Neural cell (in vitro differentiated cells): Measurements from ENCODE around the gene ARID3B.

ENCODE experiments used
- EP300 ChIP-seq: fragments of 450-650 bp; conservative IDR thresholded peaks from 2 replicates; pipeline ENCODE4 v1.6.1; 2014; ENCODE audit warnings: antibody characterized with exemption, mild to moderate bottlenecking, moderate library complexity; ENCODE audit not compliant: poor library complexity, severe bottlenecking
- EZH2 ChIP-seq: fragments of 200-600, 300-800 bp; shearing (Covaris generic), sonication (generic); IDR thresholded peaks from 2 replicates; pipeline ENCODE4 v1.6.1; 2014; ENCODE audit warnings: antibody characterized with exemption, low read length, borderline replicate concordance, mild to moderate bottlenecking; ENCODE audit not compliant: insufficient read depth, poor library complexity, severe bottlenecking
- POLR2AphosphoS5 ChIP-seq: IDR thresholded peaks from 2 replicates; pipeline ENCODE4 v1.6.1; 2012
- RAD21 ChIP-seq: fragments of 450-650 bp; conservative IDR thresholded peaks from 2 replicates; pipeline ENCODE4 v1.6.1; 2014; ENCODE audit warnings: antibody characterized with exemption, mild to moderate bottlenecking, moderate library complexity
- SMC3 ChIP-seq: fragments of 450-650 bp; conservative IDR thresholded peaks from 2 replicates; pipeline ENCODE4 v1.6.1; 2014; ENCODE audit warnings: antibody characterized with exemption, mild to moderate bottlenecking, moderate library complexity; ENCODE audit not compliant: poor library complexity
- TF ChIP-seq, protein P1 (sequence below): fragments of 450-650 bp; IDR thresholded peaks from 2 replicates; pipeline ENCODE4 v1.5.1; 2014; ENCODE audit warnings: antibody characterized with exemption, mild to moderate bottlenecking, moderate library complexity; ENCODE audit not compliant: poor library complexity, severe bottlenecking

DNA sequence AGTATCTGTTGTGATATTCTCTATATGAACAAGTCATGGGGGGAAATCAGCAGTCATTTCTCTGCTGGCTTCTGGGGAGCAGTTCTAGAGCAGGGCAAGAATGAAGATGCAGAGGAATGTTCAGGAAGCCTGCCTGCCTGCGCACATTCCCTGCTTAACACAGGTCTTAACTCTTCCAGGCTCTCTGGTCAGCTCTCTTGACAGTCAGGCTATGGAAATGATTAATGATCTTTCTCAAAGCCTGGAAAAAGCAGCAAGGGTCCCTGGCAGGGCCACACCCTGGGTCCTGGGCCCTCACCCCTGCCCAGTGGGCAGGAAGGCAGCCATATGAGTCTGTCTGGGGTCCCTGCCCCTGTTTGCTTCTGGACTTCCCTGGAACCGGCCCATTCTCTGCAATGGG, 43.2 kb downstream of the ARID3B start:
- TF ChIP-seq, protein P1, sequence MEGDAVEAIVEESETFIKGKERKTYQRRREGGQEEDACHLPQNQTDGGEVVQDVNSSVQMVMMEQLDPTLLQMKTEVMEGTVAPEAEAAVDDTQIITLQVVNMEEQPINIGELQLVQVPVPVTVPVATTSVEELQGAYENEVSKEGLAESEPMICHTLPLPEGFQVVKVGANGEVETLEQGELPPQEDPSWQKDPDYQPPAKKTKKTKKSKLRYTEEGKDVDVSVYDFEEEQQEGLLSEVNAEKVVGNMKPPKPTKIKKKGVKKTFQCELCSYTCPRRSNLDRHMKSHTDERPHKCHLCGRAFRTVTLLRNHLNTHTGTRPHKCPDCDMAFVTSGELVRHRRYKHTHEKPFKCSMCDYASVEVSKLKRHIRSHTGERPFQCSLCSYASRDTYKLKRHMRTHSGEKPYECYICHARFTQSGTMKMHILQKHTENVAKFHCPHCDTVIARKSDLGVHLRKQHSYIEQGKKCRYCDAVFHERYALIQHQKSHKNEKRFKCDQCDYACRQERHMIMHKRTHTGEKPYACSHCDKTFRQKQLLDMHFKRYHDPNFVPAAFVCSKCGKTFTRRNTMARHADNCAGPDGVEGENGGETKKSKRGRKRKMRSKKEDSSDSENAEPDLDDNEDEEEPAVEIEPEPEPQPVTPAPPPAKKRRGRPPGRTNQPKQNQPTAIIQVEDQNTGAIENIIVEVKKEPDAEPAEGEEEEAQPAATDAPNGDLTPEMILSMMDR, result no peak
- TF ChIP-seq EP300, result no peak
- no peak for TF ChIP-seq POLR2AphosphoS5
- no peak for TF ChIP-seq EZH2
- TF ChIP-seq SMC3, result no peak
- TF ChIP-seq RAD21, result no peak
